Karpas-422 (cell line): ENCODE data around the gene MAVS. TPM values are rescaled to one million over a fixed set of nuclear protein-coding genes. Genes with fewer than 3 reads are reported as not detected.

Source experiments
- DNase-seq: peaks from one replicate; pipeline ENCODE4 v3.0.0-alpha.2; 2015
- H2AFZ ChIP-seq: fragments of 200-600 bp; sonication (generic); 2 replicates; pipeline ENCODE4 v1.6.1; 2014; ENCODE audit warnings: antibody characterized with exemption, low read length, mixed read lengths
- H3K27ac ChIP-seq: fragments of 200-600 bp; sonication (generic); 2 replicates; pipeline ENCODE4 v1.5.1; 2014; ENCODE audit warnings: mild to moderate bottlenecking, low read length, moderate library complexity
- H3K27me3 ChIP-seq: fragments of 200-600 bp; sonication (generic); 2 replicates; pipeline ENCODE4 v1.6.1; 2014; ENCODE audit warnings: low read length, mixed read lengths
- H3K36me3 ChIP-seq: fragments of 200-600 bp; sonication (generic); 2 replicates; pipeline ENCODE4 v1.6.1; 2014; ENCODE audit warnings: low read length, mixed read lengths; ENCODE audit not compliant: insufficient read depth
- H3K4me1 ChIP-seq: fragments of 200-600 bp; sonication (generic); 2 replicates; pipeline ENCODE4 v1.6.1; 2014; ENCODE audit warnings: mild to moderate bottlenecking, low read length, mixed read lengths
- H3K4me2 ChIP-seq: fragments of 200-600 bp; sonication (generic); 2 replicates; pipeline ENCODE4 v1.6.1; 2014; ENCODE audit warnings: low read length, low read depth, mild to moderate bottlenecking; ENCODE audit not compliant: poor library complexity, severe bottlenecking
- H3K4me3 ChIP-seq: fragments of 200-600 bp; sonication (generic); 2 replicates; pipeline ENCODE4 v1.5.1; 2014; ENCODE audit warnings: mild to moderate bottlenecking, antibody characterized with exemption, low read length, mixed read lengths
- H3K79me2 ChIP-seq: fragments of 200-600 bp; sonication (generic); 2 replicates; pipeline ENCODE4 v1.6.1; 2014; ENCODE audit warnings: mild to moderate bottlenecking, low read length, mixed read lengths
- H3K9ac ChIP-seq: fragments of 200-600 bp; sonication (generic); 2 replicates; pipeline ENCODE4 v1.6.0; 2014; ENCODE audit warnings: low read length
- H3K9me2 ChIP-seq: fragments of 200-600 bp; sonication (generic), shearing (Covaris generic); replicated peaks from 2 replicates; pipeline ENCODE4 v1.6.0; 2014; ENCODE audit warnings: mild to moderate bottlenecking, low read length, moderate library complexity; ENCODE audit not compliant: insufficient read depth
- H3K9me3 ChIP-seq: fragments of 300-700, 200-600 bp; sonication (generic); 2 replicates; pipeline ENCODE4 v1.6.1; 2014; ENCODE audit warnings: low read length, mixed read lengths
- H4K20me1 ChIP-seq: fragments of 200-600 bp; sonication (generic); 2 replicates; pipeline ENCODE4 v1.6.1; 2014; ENCODE audit warnings: mild to moderate bottlenecking, antibody characterized with exemption, low read length, low read depth; ENCODE audit not compliant: insufficient read depth
- total RNA-seq: library from RNA; depleted of rRNA; stranded (reverse); fragments of >200 nt; shearing (Covaris generic); gene quantifications from 2 replicates; pipeline ENCODE4 v1.2.3, GENCODE V29; 2014; ENCODE audit warnings: low replicate concordance

The MAVS gene
- total RNA-seq, 1 experiment from 2014 or later, result 18.4 TPM

GRCh38 chr20:3812259-3812681 lies 34.4 kb upstream of the MAVS start:
- Histone ChIP-seq H3K27ac (no peak overlapping the region), H3K79me2 (no peaks in the 10 kb centered on the region), H3K36me3 (no peaks in the 10 kb centered on the region), H3K9me3 (no peaks in the 10 kb centered on the region), H3K9ac (no peak overlapping the region), H3K4me2 (no peak overlapping the region), H3K4me1 (no peaks in the 10 kb centered on the region), H4K20me1 (no peaks in the 10 kb centered on the region), H3K27me3 (no peaks in the 10 kb centered on the region), H2AFZ (no peak overlapping the region), H3K4me3 (no peak overlapping the region), H3K9me2 (no peaks in the 10 kb centered on the region)
- DNase-seq, result no peak

- no peak for DNase-seq
- H3K27me3 ChIP-seq, result no peaks in the 10 kb centered on the region
- H3K27ac ChIP-seq, result no peak overlapping the region
- no peaks in the 10 kb centered on the region for H4K20me1 ChIP-seq
- peaks cover 2% of the 10 kb centered on the region for H3K4me1 ChIP-seq
- no peak overlapping the region for H3K4me3 ChIP-seq
- H3K36me3 ChIP-seq, result no peaks in the 10 kb centered on the region
- no peak overlapping the region for H2AFZ ChIP-seq
- no peaks in the 10 kb centered on the region for H3K9me3 ChIP-seq
- no peak overlapping the region for H3K4me2 ChIP-seq
- H3K9me2 ChIP-seq, result no peaks in the 10 kb centered on the region
- no peaks in the 10 kb centered on the region for H3K79me2 ChIP-seq
- no peak overlapping the region for H3K9ac ChIP-seq
Measured at GRCh38 chr20:3812975-3813847, 33.4 kb upstream of the MAVS start.

- no peaks in the 10 kb centered on the region for H4K20me1 ChIP-seq
- no peak overlapping the region for H3K27ac ChIP-seq
- H3K9me3 ChIP-seq, result no peaks in the 10 kb centered on the region
- H2AFZ ChIP-seq, result no peak overlapping the region
- H3K4me3 ChIP-seq, result no peak overlapping the region
- H3K79me2 ChIP-seq, result no peaks in the 10 kb centered on the region
- no peak overlapping the region for H3K9ac ChIP-seq
- H3K9me2 ChIP-seq, result no peaks in the 10 kb centered on the region
- H3K4me2 ChIP-seq, result no peak overlapping the region
- peaks cover 6% of the 10 kb centered on the region for H3K4me1 ChIP-seq
- no peaks in the 10 kb centered on the region for H3K27me3 ChIP-seq
- H3K36me3 ChIP-seq, result no peaks in the 10 kb centered on the region
- no peak for DNase-seq
Measured at GRCh38 chr20:3813848-3814581, 32.6 kb upstream of the MAVS start.

- H3K4me1 ChIP-seq, result peaks cover 13% of the 10 kb centered on the region
- no peaks in the 10 kb centered on the region for H4K20me1 ChIP-seq
- no peaks in the 10 kb centered on the region for H3K36me3 ChIP-seq
- no peak overlapping the region for H3K9ac ChIP-seq
- no peak overlapping the region for H3K4me3 ChIP-seq
- no peaks in the 10 kb centered on the region for H3K9me2 ChIP-seq
- no peaks in the 10 kb centered on the region for H3K9me3 ChIP-seq
- H3K4me2 ChIP-seq, result no peak overlapping the region
- H3K79me2 ChIP-seq, result no peaks in the 10 kb centered on the region
- no peak overlapping the region for H2AFZ ChIP-seq
- no peak overlapping the region for H3K27ac ChIP-seq
- no peak for DNase-seq
- H3K27me3 ChIP-seq, result no peaks in the 10 kb centered on the region
Measured at GRCh38 chr20:3814928-3815495, 31.6 kb upstream of the MAVS start.

GRCh38 chr20:3815703-3816315 lies 30.8 kb upstream of the MAVS start:
- no peak for DNase-seq
- H4K20me1 ChIP-seq, result no peaks in the 10 kb centered on the region
- H3K9ac ChIP-seq, result no peak overlapping the region
- no peaks in the 10 kb centered on the region for H3K9me2 ChIP-seq
- H3K9me3 ChIP-seq, result no peaks in the 10 kb centered on the region
- no peak overlapping the region for H3K4me2 ChIP-seq
- H3K27me3 ChIP-seq, result no peaks in the 10 kb centered on the region
- H3K36me3 ChIP-seq, result no peaks in the 10 kb centered on the region
- no peak overlapping the region for H2AFZ ChIP-seq
- peaks cover 13% of the 10 kb centered on the region for H3K4me1 ChIP-seq
- H3K79me2 ChIP-seq, result peaks cover under 1% of the 10 kb centered on the region; the same call in 1 of the 2 replicates
- no peak overlapping the region for H3K4me3 ChIP-seq
- H3K27ac ChIP-seq, result no peak overlapping the region

GRCh38 chr20:3818155-3819151 lies 28.2 kb upstream of the MAVS start:
- H3K4me2 ChIP-seq, result no peak overlapping the region

GRCh38 chr20:3819411-3820047 lies 27.1 kb upstream of the MAVS start:
- Histone ChIP-seq H3K9me3 (no peaks in the 10 kb centered on the region), H3K27ac (peak overlapping the region; percentile 44), H3K4me2 (peak overlapping the region; percentile 81), H4K20me1 (no peaks in the 10 kb centered on the region), H3K4me3 (peak overlapping the region; percentile 69), H3K27me3 (no peaks in the 10 kb centered on the region), H3K9ac (peak overlapping the region; percentile 82), H3K9me2 (no peaks in the 10 kb centered on the region), H3K4me1 (peaks cover 21% of the 10 kb centered on the region), H3K79me2 (peaks cover 13% of the 10 kb centered on the region), H2AFZ (peak overlapping the region; percentile 93), H3K36me3 (0 out of 2 replicates have a peak, but pooled peaks cover 5% of the 10 kb centered on the region)
- peak; percentile 60 for DNase-seq

More at GRCh38 chr20:3818155-3819151, 28.2 kb upstream of the MAVS start:
- no peak overlapping the region for H3K27ac ChIP-seq
- H3K79me2 ChIP-seq, result peaks cover 13% of the 10 kb centered on the region
- no peak overlapping the region for H2AFZ ChIP-seq
- DNase-seq, result peak; percentile 73
- no peaks in the 10 kb centered on the region for H3K9me3 ChIP-seq
- no peak overlapping the region for H3K4me3 ChIP-seq
- no peaks in the 10 kb centered on the region for H3K9me2 ChIP-seq
- peaks cover 21% of the 10 kb centered on the region for H3K4me1 ChIP-seq
- no peak overlapping the region for H3K9ac ChIP-seq
- H3K27me3 ChIP-seq, result no peaks in the 10 kb centered on the region
- 0 out of 2 replicates have a peak, but pooled peaks cover 5% of the 10 kb centered on the region for H3K36me3 ChIP-seq
- no peaks in the 10 kb centered on the region for H4K20me1 ChIP-seq
